ENCODE data around the gene DPM3. TPM values are rescaled to one million over a fixed set of nuclear protein-coding genes. Genes with fewer than 3 reads are reported as not detected.

The DPM3 gene
- total and polyA plus RNA-seq, 7 donors = 29.2 to 220 (median 143) TPM

- Histone ChIP-seq H3K27me3 (no peaks in the 10 kb centered on the region), H3K9me3 (no peaks in the 10 kb centered on the region), H3K4me1 (peaks cover 0 to 65% (median 45%) of the 10 kb centered on the region in 4 donors), H3K4me3 (peak overlapping the region; percentile 52 to 72 (median 70)), H3K27ac (peak overlapping the region; percentile 94 to 99 (median 98)), H3K36me3 (peaks cover 19 to 35% (median 21%) of the 10 kb centered on the region in 4 donors)
- intact Hi-C loops (cut with DNase I) = loop anchor here (2.0 to 5.0 kb wide), 2 partner anchors 37 to 44 kb away; partner anchors contain the start of genes KRTCAP2 and TRIM46
- WGBS, 2 donors = 5 to 23% methylated on average over 18 of the region's 18 CpGs
- TF ChIP-seq POLR2AphosphoS5 (IDR thresholded peaks at IDR 0.05) (peak in 2 of 4 donors; percentile 33 to 76), EP300 (IDR thresholded peaks at IDR 0.05) (peak in 1 of 4 donors; percentile 5), POLR2A (IDR thresholded peaks at IDR 0.05) (no peak), CTCF (IDR thresholded peaks at IDR 0.05) (no peak)
- DNase-seq = peak; percentile 95
Observed at GRCh38 chr1:155134880-155135414, 5.4 kb downstream of the DPM3 start.

- TF ChIP-seq POLR2A (IDR thresholded peaks at IDR 0.05) (no peak), EP300 (IDR thresholded peaks at IDR 0.05) (no peak), CTCF (IDR thresholded peaks at IDR 0.05) (no peak), POLR2AphosphoS5 (IDR thresholded peaks at IDR 0.05) (no peak)
- Histone ChIP-seq H3K9me3 (no peaks in the 10 kb centered on the region), H3K27ac (peak overlapping the region; percentile 94 to 99 (median 98)), H3K36me3 (peaks cover 19 to 35% (median 21%) of the 10 kb centered on the region in 4 donors), H3K27me3 (no peaks in the 10 kb centered on the region), H3K4me3 (peak overlapping the region in 1 of 4 donors; percentile 70), H3K4me1 (peaks cover 0 to 65% (median 46%) of the 10 kb centered on the region in 4 donors)
- no peak for DNase-seq
- WGBS, 2 donors = 27 to 54% methylated on average over 1 of the region's 1 CpG
- intact Hi-C loops (cut with DNase I) = loop anchor here (2.0 kb wide), 1 partner anchor 44 kb away; no protein-coding TSS in a partner anchor
Observed at GRCh38 chr1:155134322-155134721, 6.0 kb downstream of the DPM3 start.

GRCh38 chr1:155133799-155134281, 6.5 kb downstream of the DPM3 start:
- peak overlapping the region; percentile 94 to 99 (median 98) for H3K27ac ChIP-seq
- H3K9me3 ChIP-seq = no peaks in the 10 kb centered on the region
- H3K27me3 ChIP-seq = no peaks in the 10 kb centered on the region
- intact Hi-C loops (cut with DNase I) = loop anchor here (2.0 kb wide), 1 partner anchor 43 kb away; no protein-coding TSS in a partner anchor
- TF ChIP-seq EP300 (IDR thresholded peaks at IDR 0.05) (no peak), POLR2AphosphoS5 (IDR thresholded peaks at IDR 0.05) (no peak), POLR2A (IDR thresholded peaks at IDR 0.05) (no peak), CTCF (IDR thresholded peaks at IDR 0.05) (no peak)
- WGBS, 2 donors = 31 to 75% methylated on average over 7 of the region's 7 CpGs
- H3K4me1 ChIP-seq = peaks cover 0 to 64% (median 46%) of the 10 kb centered on the region in 4 donors
- H3K36me3 ChIP-seq = peaks cover 19 to 35% (median 21%) of the 10 kb centered on the region in 4 donors
- DNase-seq = no peak
- no peak overlapping the region for H3K4me3 ChIP-seq

GRCh38 chr1:155131856-155132255, 8.5 kb downstream of the DPM3 start:
- 35 to 61% methylated on average over 2 of the region's 2 CpGs for WGBS, 2 donors
- H3K9me3 ChIP-seq = no peaks in the 10 kb centered on the region
- H3K4me1 ChIP-seq = peaks cover 0 to 62% (median 50%) of the 10 kb centered on the region in 4 donors
- no peak overlapping the region for H3K4me3 ChIP-seq
- H3K36me3 ChIP-seq = peaks cover 16 to 35% (median 19%) of the 10 kb centered on the region in 4 donors
- peak overlapping the region; percentile 87 to 99 (median 98) for H3K27ac ChIP-seq
- TF ChIP-seq POLR2A (IDR thresholded peaks at IDR 0.05) (no peak), CTCF (IDR thresholded peaks at IDR 0.05) (no peak), EP300 (IDR thresholded peaks at IDR 0.05) (no peak), POLR2AphosphoS5 (IDR thresholded peaks at IDR 0.05) (no peak)
- no peaks in the 10 kb centered on the region for H3K27me3 ChIP-seq
- intact Hi-C loops (cut with DNase I) = no loop called here
- DNase-seq = no peak
